Fibroblast of lung (primary cell): ENCODE data around the gene RRAD.

ENCODE experiments used
- CTCF ChIP-seq, 2 donors: IDR thresholded peaks in 1 of 2; conservative IDR thresholded peaks in 1 of 2; 1 replicate in 1 of 2; 2 replicates in 1 of 2; pipeline ENCODE4 v1.5.1; 2011 to 2012; ENCODE audit warnings: low read length in 2 of 2, control low read depth in 1 of 2, inconsistent platforms in 1 of 2, low read depth in 1 of 2, mild to moderate bottlenecking in 1 of 2
- EZH2 ChIP-seq: IDR thresholded peaks from 2 replicates; pipeline ENCODE4 v1.5.1; 2012; ENCODE audit warnings: low read length, control low read depth, mild to moderate bottlenecking; ENCODE audit errors: missing control alignments

- TF ChIP-seq CTCF (conservative IDR thresholded peaks at IDR 0.05 in 1 of 2, IDR thresholded peaks at IDR 0.05 in 1 of 2; ENCODE audit: low read depth in 1 of 2, low read length in 2 of 2) (no peak), EZH2 (no peak)
Measured at GRCh38 chr16:66925322-66925840, at the start of gene RRAD.
